Liver (tissue), 3 donors: ENCODE results near the gene APBB1.

Source experiments
- CTCF ChIP-seq: fragments of 150-350 bp; IDR thresholded peaks from 2 replicates; pipeline ENCODE4 v1.5.1; 2017; ENCODE audit warnings: improper control_type of control experiment, low read depth, low read length; ENCODE audit not compliant: missing input control
- EGR1 ChIP-seq, 2 donors: IDR thresholded peaks; 2 replicates each; pipeline ENCODE4 v1.6.1; 2016 to 2018; ENCODE audit warnings: antibody characterized with exemption in 2 of 2, low read depth in 2 of 2
- HNF4A ChIP-seq, 2 donors: conservative IDR thresholded peaks; 2 replicates each; pipeline ENCODE4 v1.6.1; 2016; ENCODE audit warnings: antibody characterized with exemption in 2 of 2, mild to moderate bottlenecking in 2 of 2
- MAX ChIP-seq: IDR thresholded peaks from 2 replicates; pipeline ENCODE4 v1.6.1; 2016; ENCODE audit warnings: antibody characterized with exemption
- RAD21 ChIP-seq, 2 donors: IDR thresholded peaks; 2 replicates each; pipeline ENCODE4 v1.6.1; 2016; ENCODE audit warnings: antibody characterized with exemption in 2 of 2, mild to moderate bottlenecking in 2 of 2
- REST ChIP-seq: IDR thresholded peaks from 2 replicates; pipeline ENCODE4 v1.6.1; 2016; ENCODE audit warnings: antibody characterized with exemption, mild to moderate bottlenecking
- TAF1 ChIP-seq: conservative IDR thresholded peaks from 2 replicates; pipeline ENCODE4 v1.6.1; 2016; ENCODE audit warnings: antibody characterized with exemption, mild to moderate bottlenecking
- ZBTB33 ChIP-seq: IDR thresholded peaks from 2 replicates; pipeline ENCODE4 v1.6.1; 2016; ENCODE audit warnings: antibody characterized with exemption
- donor health status: healthy.
- donor health status: healthy.

GRCh38 chr11:6405052-6405667 lies 13.7 kb downstream of the APBB1 start:
- TF ChIP-seq ZBTB33: no peak
- no peak for TF ChIP-seq HNF4A (conservative IDR thresholded peaks at IDR 0.05)
- TF ChIP-seq RAD21 (IDR thresholded peaks at IDR 0.05): no peak
- TF ChIP-seq TAF1: no peak
- no peak for TF ChIP-seq CTCF
- no peak for TF ChIP-seq EGR1 (IDR thresholded peaks at IDR 0.05; ENCODE audit: low read depth in 2 of 2)
- no peak for TF ChIP-seq REST
- TF ChIP-seq MAX: no peak
